ENCODE data around the gene DPAGT1. TPM values are rescaled to one million over a fixed set of nuclear protein-coding genes. Genes with fewer than 3 reads are reported as not detected.

The DPAGT1 gene
- total and polyA plus RNA-seq, 7 donors = 4.2 to 44.6 (median 16.6) TPM

GRCh38 chr11:119121008-119121810, 19.6 kb upstream of the DPAGT1 start, which contains the start of gene HINFP:
Gene HINFP, plus strand, starts transcription at chr11:119121580. Its CDS starts 5,365 bp downstream, at chr11:119126945.
- H3K36me3 ChIP-seq = peaks cover 0 to 22% (median 9%) of the 10 kb centered on the region in 4 donors
- WGBS, 2 donors = 0 to 1% methylated on average over 54 of the region's 54 CpGs
- H3K4me3 ChIP-seq = peak within 1 kb of the TSS; percentile 68 to 88 (median 80)
- H3K4me1 ChIP-seq = peaks cover 0 to 19% (median 17%) of the 10 kb centered on the region in 4 donors
- no peaks in the 10 kb centered on the region for H3K27me3 ChIP-seq
- peak; percentile 100 for DNase-seq
- H3K9me3 ChIP-seq = no peaks in the 10 kb centered on the region
- intact Hi-C loops (cut with DNase I) = loop anchor here (2.0 kb wide), 1 partner anchor 14 kb away; the partner anchor contains the start of gene C2CD2L
- TF ChIP-seq EP300 (IDR thresholded peaks at IDR 0.05) = no peak
- no peak for TF ChIP-seq CTCF (IDR thresholded peaks at IDR 0.05)
- TF ChIP-seq POLR2AphosphoS5 (IDR thresholded peaks at IDR 0.05) = peak; percentile 87 to 96 (median 92)
- peak; percentile 64 to 70 for TF ChIP-seq POLR2A (IDR thresholded peaks at IDR 0.05)
- H3K27ac ChIP-seq = peak within 1 kb of the TSS; percentile 84 to 90 (median 84)

GRCh38 chr11:119120639-119121007, 19.0 kb upstream of the DPAGT1 start:
- peaks cover 0 to 19% (median 17%) of the 10 kb centered on the region in 4 donors for H3K4me1 ChIP-seq
- H3K27ac ChIP-seq = peak overlapping the region; percentile 79 to 90 (median 84)
- intact Hi-C loops (cut with DNase I) = loop anchor here (2.0 kb wide), 1 partner anchor 14 kb away; the partner anchor contains the start of gene C2CD2L
- no peaks in the 10 kb centered on the region for H3K27me3 ChIP-seq
- no peak for TF ChIP-seq POLR2A (IDR thresholded peaks at IDR 0.05)
- no peak for TF ChIP-seq CTCF (IDR thresholded peaks at IDR 0.05)
- no peak for TF ChIP-seq EP300 (IDR thresholded peaks at IDR 0.05)
- TF ChIP-seq POLR2AphosphoS5 (IDR thresholded peaks at IDR 0.05) = no peak
- peak overlapping the region; percentile 68 to 88 (median 80) for H3K4me3 ChIP-seq
- peaks cover 0 to 26% (median 12%) of the 10 kb centered on the region in 4 donors for H3K36me3 ChIP-seq
- no peaks in the 10 kb centered on the region for H3K9me3 ChIP-seq
- DNase-seq = no peak
- 10 to 40% methylated on average over 5 of the region's 5 CpGs for WGBS, 2 donors

DNA sequence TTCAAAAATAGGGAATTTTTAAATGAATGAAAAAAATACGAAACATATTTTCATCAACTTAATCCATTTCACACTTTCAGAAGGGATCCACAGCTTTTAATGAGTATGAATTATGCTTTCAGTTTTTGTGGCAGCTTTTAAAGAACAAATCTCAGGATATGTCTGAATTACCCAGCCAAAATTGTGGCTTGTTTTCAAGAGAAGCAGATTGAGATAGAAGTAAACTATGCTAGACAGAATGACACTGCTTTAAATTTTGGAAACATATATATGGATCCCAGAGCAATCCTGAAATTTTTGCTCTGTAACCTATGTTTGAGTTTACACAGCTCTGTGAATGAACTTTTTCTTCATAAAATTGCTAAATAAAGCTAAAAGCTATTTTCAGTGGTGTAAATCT, 17.3 kb upstream of the DPAGT1 start:
- DNase-seq = no peak
- no peaks in the 10 kb centered on the region for H3K27me3 ChIP-seq
- intact Hi-C loops (cut with DNase I) = no loop called here
- H3K36me3 ChIP-seq = peaks cover 3 to 28% (median 11%) of the 10 kb centered on the region in 4 donors
- H3K9me3 ChIP-seq = no peaks in the 10 kb centered on the region
- no peak overlapping the region for H3K27ac ChIP-seq
- TF ChIP-seq EP300 (IDR thresholded peaks at IDR 0.05) (no peak), POLR2A (IDR thresholded peaks at IDR 0.05) (no peak), CTCF (IDR thresholded peaks at IDR 0.05) (no peak), POLR2AphosphoS5 (IDR thresholded peaks at IDR 0.05) (no peak)
- no peak overlapping the region for H3K4me3 ChIP-seq
- WGBS, 2 donors = 98 to 99% methylated on average over 1 of the region's 1 CpG
- peaks cover 0 to 19% (median 17%) of the 10 kb centered on the region in 4 donors for H3K4me1 ChIP-seq

DNA sequence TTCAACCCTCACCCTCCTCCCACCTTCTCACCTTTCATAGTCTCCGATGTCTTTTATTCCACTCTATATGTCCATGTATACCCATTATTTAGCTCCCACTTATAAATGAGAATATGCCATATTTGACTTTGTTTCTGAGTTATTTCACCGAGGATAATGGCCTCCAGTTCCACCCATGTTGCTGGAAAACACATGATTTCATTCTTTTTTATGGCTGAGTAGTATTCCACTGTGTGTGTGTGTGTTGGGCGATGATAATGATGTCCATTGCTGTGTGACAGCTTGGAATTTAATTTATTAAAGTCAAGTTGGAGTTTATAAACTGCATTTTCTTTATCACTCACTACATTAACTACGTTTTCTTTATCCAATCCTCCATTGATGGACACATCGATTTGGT, 16.6 kb upstream of the DPAGT1 start:
- TF ChIP-seq CTCF (IDR thresholded peaks at IDR 0.05) (no peak), POLR2A (IDR thresholded peaks at IDR 0.05) (no peak), EP300 (IDR thresholded peaks at IDR 0.05) (no peak), POLR2AphosphoS5 (IDR thresholded peaks at IDR 0.05) (no peak)

More for the DNA sequence above, 16.6 kb upstream of the DPAGT1 start:
- Histone ChIP-seq H3K27me3 (no peaks in the 10 kb centered on the region), H3K4me1 (peaks cover 0 to 19% (median 17%) of the 10 kb centered on the region in 4 donors), H3K36me3 (peaks cover 7 to 32% (median 11%) of the 10 kb centered on the region in 4 donors), H3K4me3 (no peak overlapping the region), H3K9me3 (no peaks in the 10 kb centered on the region), H3K27ac (no peak overlapping the region)
- WGBS, 2 donors = 96% methylated on average over 5 of the region's 5 CpGs
- no peak for DNase-seq
- intact Hi-C loops (cut with DNase I) = no loop called here

Measured in sigmoid colon (tissue), 7 donors.